Measurements from ENCODE around the gene C1QTNF6.

DNA sequence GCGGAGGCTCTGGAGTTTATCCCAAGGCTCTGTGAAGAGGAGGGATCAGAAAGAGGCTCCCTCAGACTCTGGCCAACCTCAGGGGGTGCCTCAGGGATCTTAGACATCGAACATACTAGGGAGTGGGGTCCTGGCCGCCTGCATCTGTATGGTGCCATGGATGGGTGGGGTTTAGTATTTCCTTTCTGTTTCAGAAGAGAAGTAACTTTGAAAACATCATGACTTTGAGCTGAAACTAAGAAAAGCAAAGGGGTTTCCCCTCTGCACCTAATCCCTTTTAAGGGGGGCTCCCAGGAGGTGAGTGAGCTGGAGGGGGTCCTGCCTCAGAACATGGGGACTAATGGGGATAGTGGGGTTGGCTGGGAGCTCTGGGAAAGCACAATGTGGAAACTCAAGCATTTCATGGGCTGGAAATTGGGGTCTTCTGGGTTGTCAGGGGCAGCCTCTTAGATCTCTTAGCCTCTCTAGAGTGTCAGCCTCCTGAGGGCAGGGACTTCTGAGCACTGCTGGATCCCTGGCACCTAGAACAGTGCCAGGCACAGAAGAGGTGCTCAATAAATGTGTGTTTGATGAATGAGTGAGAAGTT is 36.0 kb upstream of the C1QTNF6 start:
- TF ChIP-seq GATA2 (IDR thresholded peaks at IDR 0.05; ENCODE audit: low read depth, low read length) (no peak), GATA3 (IDR thresholded peaks at IDR 0.05; ENCODE audit: low read depth, low read length) (no peak)
